NT2/D1 (cell line): Measurements from ENCODE around the gene PCDHB14.
"Not testable (repeated sequence)": the region's sequence is repeated elsewhere in the genome, so short reads cannot be mapped to it uniquely, and the experiment has no call there.

ENCODE experiments used
- YY1 ChIP-seq: IDR thresholded peaks from 2 replicates; pipeline ENCODE4 v1.6.1; 2011; ENCODE audit not compliant: insufficient read length, insufficient read depth
- ZNF274 ChIP-seq: IDR thresholded peaks from 2 replicates; pipeline ENCODE4 v1.6.1; 2011; ENCODE audit warnings: mild to moderate bottlenecking, low read depth, low read length

DNA sequence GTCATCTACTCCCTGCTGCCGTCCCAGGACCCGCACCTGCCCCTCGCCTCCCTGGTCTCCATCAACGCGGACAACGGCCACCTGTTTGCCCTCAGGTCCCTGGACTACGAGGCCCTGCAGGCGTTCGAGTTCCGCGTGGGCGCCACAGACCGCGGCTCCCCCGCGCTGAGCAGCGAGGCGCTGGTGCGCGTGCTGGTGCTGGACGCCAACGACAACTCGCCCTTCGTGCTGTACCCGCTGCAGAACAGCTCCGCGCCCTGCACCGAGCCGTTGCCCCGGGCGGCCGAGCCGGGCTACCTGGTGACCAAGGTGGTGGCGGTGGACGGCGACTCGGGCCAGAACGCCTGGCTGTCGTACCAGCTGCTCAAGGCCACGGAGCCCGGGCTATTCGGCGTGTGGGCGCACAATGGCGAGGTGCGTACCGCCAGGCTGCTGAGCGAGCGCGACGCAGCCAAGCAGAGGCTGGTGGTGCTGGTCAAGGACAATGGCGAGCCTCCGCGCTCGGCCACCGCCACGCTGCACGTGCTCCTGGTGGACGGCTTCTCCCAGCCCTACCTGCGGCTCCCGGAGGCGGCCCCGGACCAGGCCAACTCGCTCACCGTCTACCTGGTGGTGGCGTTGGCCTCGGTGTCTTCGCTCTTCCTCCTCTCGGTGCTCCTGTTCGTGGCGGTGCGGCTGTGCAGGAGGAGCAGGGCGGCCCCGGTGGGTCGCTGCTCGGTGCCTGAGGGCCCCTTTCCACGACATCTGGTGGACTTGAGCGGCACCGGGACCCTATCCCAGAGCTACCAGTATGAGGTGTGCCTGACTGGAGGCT, 48.6 kb upstream of the PCDHB14 start:
- TF ChIP-seq ZNF274, YY1: not testable (repeated sequence)
